ENCODE measurements around the gene SLC4A1AP. TPM values are rescaled to one million over a fixed set of nuclear protein-coding genes. Genes with fewer than 3 reads are reported as not detected.

The SLC4A1AP gene
- total RNA-seq, 2 experiments from 2014 or later = 23.8 to 25.3 TPM

GRCh38 chr2:27651056-27651455 lies 12.6 kb upstream of the SLC4A1AP start:
- Mint-ChIP-seq H3K27me3 (no peaks in the 10 kb centered on the region), H3K9me3 (ENCODE audit: low read depth) (no peaks in the 10 kb centered on the region), H3K4me3 (no peak overlapping the region), H3K4me1 (peaks cover 17% of the 10 kb centered on the region), H3K36me3 (ENCODE audit: low read depth) (peaks cover 55% of the 10 kb centered on the region), H3K27ac (no peak overlapping the region)
- ChIA-PET POLR2A (interaction anchor here (0.6 kb wide), 1 partner anchor 23 kb away, joined by 4 read pairs; no protein-coding TSS in a partner anchor), CTCF (interaction anchor here (2.1 kb wide), 1 partner anchor 32 kb away, joined by 10 read pairs; no protein-coding TSS in a partner anchor)
- intact Hi-C loops (cut with DNase I, micrococcal nuclease) = no loop called here
- ATAC-seq (no peak), DNase-seq (no peak)

GRCh38 chr2:27652341-27652740 lies 11.3 kb upstream of the SLC4A1AP start:
- DNase-seq (no peak), ATAC-seq (no peak)
- Mint-ChIP-seq H3K36me3 (ENCODE audit: low read depth) (peaks cover 56% of the 10 kb centered on the region), H3K9me3 (ENCODE audit: low read depth) (no peaks in the 10 kb centered on the region), H3K27me3 (no peaks in the 10 kb centered on the region), H3K4me3 (no peak overlapping the region), H3K27ac (peak overlapping the region; percentile 53), H3K4me1 (peaks cover 17% of the 10 kb centered on the region)
- intact Hi-C loops (cut with DNase I, micrococcal nuclease) = no loop called here
- ChIA-PET POLR2A (interaction anchor here (1.5 kb wide), 1 partner anchor 24 kb away, joined by 4 read pairs; the partner anchor contains the start of genes CCDC121 and GPN1), CTCF (interaction anchor here (1.0 kb wide), 1 partner anchor 16 kb away, joined by 3 read pairs; no protein-coding TSS in a partner anchor)

GRCh38 chr2:27652790-27653189 lies 10.9 kb upstream of the SLC4A1AP start:
- H3K9me3 Mint-ChIP-seq (ENCODE audit: low read depth) = no peaks in the 10 kb centered on the region
- POLR2A ChIA-PET = interaction anchor here (1.5 kb wide), 1 partner anchor 24 kb away, joined by 4 read pairs; the partner anchor contains the start of genes CCDC121 and GPN1
- ATAC-seq = peak; percentile 70
- CTCF ChIA-PET = interaction anchor here (1.0 kb wide), 1 partner anchor 16 kb away, joined by 3 read pairs; no protein-coding TSS in a partner anchor
- no peak overlapping the region for H3K4me3 Mint-ChIP-seq
- no peaks in the 10 kb centered on the region for H3K27me3 Mint-ChIP-seq
- intact Hi-C loops (cut with DNase I, micrococcal nuclease) = no loop called here
- peaks cover 53% of the 10 kb centered on the region for H3K36me3 Mint-ChIP-seq (ENCODE audit: low read depth)
- peaks cover 17% of the 10 kb centered on the region for H3K4me1 Mint-ChIP-seq
- peak overlapping the region; percentile 53 for H3K27ac Mint-ChIP-seq
- DNase-seq = no peak

- peaks cover 47% of the 10 kb centered on the region for H3K36me3 Mint-ChIP-seq (ENCODE audit: low read depth)
- no peak for DNase-seq
- H3K9me3 Mint-ChIP-seq (ENCODE audit: low read depth) = no peaks in the 10 kb centered on the region
- H3K27ac Mint-ChIP-seq = peak overlapping the region; percentile 53
- no peak for ATAC-seq
- intact Hi-C loops (cut with DNase I, micrococcal nuclease) = no loop called here
- ChIA-PET POLR2A (interaction anchor here (1.5 kb wide), 1 partner anchor 25 kb away, joined by 4 read pairs; the partner anchor contains the start of genes CCDC121 and GPN1), CTCF (interaction anchor here (1.0 to 2.6 kb wide), 2 partner anchors 15 to 30 kb away, joined by 3 to 12 read pairs; no protein-coding TSS in a partner anchor)
- H3K27me3 Mint-ChIP-seq = no peaks in the 10 kb centered on the region
- H3K4me1 Mint-ChIP-seq = peaks cover 17% of the 10 kb centered on the region
- H3K4me3 Mint-ChIP-seq = no peak overlapping the region
These were observed 10.3 kb upstream of the SLC4A1AP start for GRCh38 chr2:27653397-27653796.

GRCh38 chr2:27655155-27655951 lies 8.3 kb upstream of the SLC4A1AP start:
- DNase-seq (no peak), ATAC-seq (no peak)
- intact Hi-C loops (cut with DNase I, micrococcal nuclease) = no loop called here
- H3K36me3 Mint-ChIP-seq (ENCODE audit: low read depth) = peaks cover 51% of the 10 kb centered on the region
- no peaks in the 10 kb centered on the region for H3K27me3 Mint-ChIP-seq
- H3K9me3 Mint-ChIP-seq (ENCODE audit: low read depth) = no peaks in the 10 kb centered on the region
- ChIA-PET POLR2A (interaction anchor here (1.2 kb wide), 1 partner anchor 9 kb away, joined by 3 read pairs; no protein-coding TSS in a partner anchor), CTCF (interaction anchor here (0.6 to 2.6 kb wide), 3 partner anchors 8 to 28 kb away, joined by 3 to 12 read pairs (median 6); partner anchors contain the start of genes SLC4A1AP and SUPT7L)
- no peak overlapping the region for H3K4me3 Mint-ChIP-seq
- H3K27ac Mint-ChIP-seq = peak overlapping the region; percentile 22
- H3K4me1 Mint-ChIP-seq = peaks cover 25% of the 10 kb centered on the region

- no peak overlapping the region for H3K4me3 Mint-ChIP-seq
These were observed 2.3 kb upstream of the SLC4A1AP start for GRCh38 chr2:27661371-27661770.

GRCh38 chr2:27664154-27664574 lies 475 bp downstream of the SLC4A1AP start:
- peaks cover 34% of the 10 kb centered on the region for H3K36me3 Mint-ChIP-seq (ENCODE audit: low read depth)
- ChIA-PET CTCF (interaction anchor here (0.8 to 6.8 kb wide), 4 partner anchors 9 to 295 kb away, joined by 3 to 47 read pairs (median 3); no protein-coding TSS in a partner anchor), POLR2A (interaction anchor here (1.9 kb wide), 1 partner anchor 35 kb away, joined by 12 read pairs; the partner anchor contains the start of genes CCDC121 and GPN1)
- peak overlapping the region; percentile 100 for H3K27ac Mint-ChIP-seq
- intact Hi-C loops (cut with DNase I, micrococcal nuclease) = loop anchor here (5.0 to 10.0 kb wide), 2 partner anchors 37 to 1231 kb away; partner anchors contain the start of genes CCDC121 (in 1 of the 2), GPN1 (in 1 of the 2) and WDR43 (in 1 of the 2)
- no peaks in the 10 kb centered on the region for H3K27me3 Mint-ChIP-seq
- H3K4me3 Mint-ChIP-seq = peak overlapping the region; percentile 98
- no peaks in the 10 kb centered on the region for H3K9me3 Mint-ChIP-seq (ENCODE audit: low read depth)
- DNase-seq = no peak
- peak; percentile 20 for ATAC-seq
- peaks cover 40% of the 10 kb centered on the region for H3K4me1 Mint-ChIP-seq

More at GRCh38 chr2:27661371-27661770, 2.3 kb upstream of the SLC4A1AP start:
- H3K27me3 Mint-ChIP-seq = no peaks in the 10 kb centered on the region
- no peak for DNase-seq
- H3K27ac Mint-ChIP-seq = no peak overlapping the region
- no peaks in the 10 kb centered on the region for H3K9me3 Mint-ChIP-seq (ENCODE audit: low read depth)
- intact Hi-C loops (cut with DNase I, micrococcal nuclease) = loop anchor here (5.0 to 10.0 kb wide), 2 partner anchors 34 to 1233 kb away; partner anchors contain the start of genes CCDC121 (in 1 of the 2), GPN1 (in 1 of the 2) and WDR43 (in 1 of the 2)
- peaks cover 27% of the 10 kb centered on the region for H3K36me3 Mint-ChIP-seq (ENCODE audit: low read depth)
- H3K4me1 Mint-ChIP-seq = peaks cover 38% of the 10 kb centered on the region
- POLR2A ChIA-PET = no interaction called here
- ATAC-seq = no peak
- CTCF ChIA-PET = interaction anchor here (6.8 kb wide), 1 partner anchor 21 kb away, joined by 47 read pairs; no protein-coding TSS in a partner anchor

- H3K4me3 Mint-ChIP-seq = peak overlapping the region; percentile 98
- no peaks in the 10 kb centered on the region for H3K9me3 Mint-ChIP-seq (ENCODE audit: low read depth)
- no peaks in the 10 kb centered on the region for H3K27me3 Mint-ChIP-seq
- peak overlapping the region; percentile 100 for H3K27ac Mint-ChIP-seq
- peaks cover 36% of the 10 kb centered on the region for H3K4me1 Mint-ChIP-seq
- CTCF ChIA-PET = interaction anchor here (0.9 to 6.8 kb wide), 3 partner anchors 9 to 295 kb away, joined by 3 to 47 read pairs (median 6); no protein-coding TSS in a partner anchor
- POLR2A ChIA-PET = interaction anchor here (1.9 kb wide), 1 partner anchor 36 kb away, joined by 12 read pairs; the partner anchor contains the start of genes CCDC121 and GPN1
- DNase-seq (no peak), ATAC-seq (no peak)
- peaks cover 31% of the 10 kb centered on the region for H3K36me3 Mint-ChIP-seq (ENCODE audit: low read depth)
- intact Hi-C loops (cut with DNase I, micrococcal nuclease) = loop anchor here (5.0 to 10.0 kb wide), 2 partner anchors 37 to 1230 kb away; partner anchors contain the start of genes CCDC121 (in 1 of the 2), GPN1 (in 1 of the 2) and WDR43 (in 1 of the 2)
These were observed 1.1 kb downstream of the SLC4A1AP start for GRCh38 chr2:27664622-27665363.

- ChIA-PET POLR2A (no interaction called here), CTCF (interaction anchor here (6.8 kb wide), 1 partner anchor 15 kb away, joined by 47 read pairs; no protein-coding TSS in a partner anchor)
- ATAC-seq (no peak), DNase-seq (no peak)
- no peaks in the 10 kb centered on the region for H3K9me3 Mint-ChIP-seq (ENCODE audit: low read depth)
- peaks cover 26% of the 10 kb centered on the region for H3K36me3 Mint-ChIP-seq (ENCODE audit: low read depth)
- H3K4me3 Mint-ChIP-seq = no peak overlapping the region
- no peak overlapping the region for H3K27ac Mint-ChIP-seq
- H3K27me3 Mint-ChIP-seq = no peaks in the 10 kb centered on the region
- intact Hi-C loops (cut with DNase I, micrococcal nuclease) = loop anchor here in 1 of 2 experiments (10.0 kb wide), 1 partner anchor 1227 kb away; the partner anchor contains the start of gene WDR43
- peaks cover 35% of the 10 kb centered on the region for H3K4me1 Mint-ChIP-seq
These were observed 3.8 kb downstream of the SLC4A1AP start for GRCh38 chr2:27667446-27667845.

- H3K27ac Mint-ChIP-seq = no peak overlapping the region
- CTCF ChIA-PET = interaction anchor here (1.4 kb wide), 1 partner anchor 12 kb away, joined by 5 read pairs; no protein-coding TSS in a partner anchor
These were observed 7.5 kb downstream of the SLC4A1AP start for GRCh38 chr2:27671235-27671634.

More at GRCh38 chr2:27671235-27671634, 7.5 kb downstream of the SLC4A1AP start:
- H3K4me1 Mint-ChIP-seq = peaks cover 16% of the 10 kb centered on the region
- no peak for DNase-seq
- POLR2A ChIA-PET = no interaction called here
- no peaks in the 10 kb centered on the region for H3K27me3 Mint-ChIP-seq
- no peak overlapping the region for H3K4me3 Mint-ChIP-seq
- H3K9me3 Mint-ChIP-seq (ENCODE audit: low read depth) = no peaks in the 10 kb centered on the region
- ATAC-seq = no peak
- intact Hi-C loops (cut with DNase I, micrococcal nuclease) = no loop called here
- peaks cover 36% of the 10 kb centered on the region for H3K36me3 Mint-ChIP-seq (ENCODE audit: low read depth)
